ENCODE measurements around the gene IDE. TPM values are rescaled to one million over a fixed set of nuclear protein-coding genes. Genes with fewer than 3 reads are reported as not detected.
A peak's percentile ranks its signal among the peaks of the same experiment; 100 is the strongest.
"Not testable (repeated sequence)": the region's sequence is repeated elsewhere in the genome, so short reads cannot be mapped to it uniquely, and the experiment has no call there.

IDE gene
- total and polyA plus RNA-seq, 8 donors = 19.2 to 50.2 (median 23.1) TPM

DNA sequence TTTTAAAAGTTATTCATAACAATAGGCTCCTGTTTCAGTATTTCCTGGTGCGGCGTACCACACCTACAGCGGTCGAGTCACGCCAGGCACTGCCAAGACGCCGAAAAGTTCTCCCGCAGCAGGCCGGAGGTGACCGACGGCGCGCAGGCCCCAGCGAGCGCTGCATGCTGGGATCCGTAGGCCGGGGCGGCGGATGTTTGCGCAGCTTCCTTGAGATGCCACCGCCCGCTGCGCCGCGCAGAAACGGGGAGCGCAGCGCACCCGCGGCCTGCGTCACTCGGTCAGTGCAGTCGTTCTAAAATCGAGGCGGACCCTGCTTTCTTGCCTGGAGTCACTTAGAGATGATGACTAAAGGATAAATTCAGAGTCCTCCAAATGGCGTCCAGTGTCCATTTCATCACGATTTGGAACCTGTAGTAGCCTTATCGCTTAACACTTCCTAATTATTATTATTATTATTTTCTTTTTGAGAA, 17.7 kb upstream of the IDE start:
- H3K27ac ChIP-seq = peak overlapping the region; percentile 95 to 96
- TF ChIP-seq, protein P1, sequence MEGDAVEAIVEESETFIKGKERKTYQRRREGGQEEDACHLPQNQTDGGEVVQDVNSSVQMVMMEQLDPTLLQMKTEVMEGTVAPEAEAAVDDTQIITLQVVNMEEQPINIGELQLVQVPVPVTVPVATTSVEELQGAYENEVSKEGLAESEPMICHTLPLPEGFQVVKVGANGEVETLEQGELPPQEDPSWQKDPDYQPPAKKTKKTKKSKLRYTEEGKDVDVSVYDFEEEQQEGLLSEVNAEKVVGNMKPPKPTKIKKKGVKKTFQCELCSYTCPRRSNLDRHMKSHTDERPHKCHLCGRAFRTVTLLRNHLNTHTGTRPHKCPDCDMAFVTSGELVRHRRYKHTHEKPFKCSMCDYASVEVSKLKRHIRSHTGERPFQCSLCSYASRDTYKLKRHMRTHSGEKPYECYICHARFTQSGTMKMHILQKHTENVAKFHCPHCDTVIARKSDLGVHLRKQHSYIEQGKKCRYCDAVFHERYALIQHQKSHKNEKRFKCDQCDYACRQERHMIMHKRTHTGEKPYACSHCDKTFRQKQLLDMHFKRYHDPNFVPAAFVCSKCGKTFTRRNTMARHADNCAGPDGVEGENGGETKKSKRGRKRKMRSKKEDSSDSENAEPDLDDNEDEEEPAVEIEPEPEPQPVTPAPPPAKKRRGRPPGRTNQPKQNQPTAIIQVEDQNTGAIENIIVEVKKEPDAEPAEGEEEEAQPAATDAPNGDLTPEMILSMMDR (IDR thresholded peaks at IDR 0.05) = peak in 1 of 2 donors; percentile 33
- H3K27me3 ChIP-seq = no peaks in the 10 kb centered on the region
- no peaks in the 10 kb centered on the region for H3K36me3 ChIP-seq
- peak; percentile 91 for ATAC-seq
- intact Hi-C loops (cut with DNase I) = no loop called here
- peak; percentile 87 to 99 (median 94) for DNase-seq
- peaks cover 0 to 38% of the 10 kb centered on the region in 2 donors for H3K4me1 ChIP-seq
- H3K4me3 ChIP-seq = peak overlapping the region; percentile 79 to 91
- no peaks in the 10 kb centered on the region for H3K9me3 ChIP-seq

DNA sequence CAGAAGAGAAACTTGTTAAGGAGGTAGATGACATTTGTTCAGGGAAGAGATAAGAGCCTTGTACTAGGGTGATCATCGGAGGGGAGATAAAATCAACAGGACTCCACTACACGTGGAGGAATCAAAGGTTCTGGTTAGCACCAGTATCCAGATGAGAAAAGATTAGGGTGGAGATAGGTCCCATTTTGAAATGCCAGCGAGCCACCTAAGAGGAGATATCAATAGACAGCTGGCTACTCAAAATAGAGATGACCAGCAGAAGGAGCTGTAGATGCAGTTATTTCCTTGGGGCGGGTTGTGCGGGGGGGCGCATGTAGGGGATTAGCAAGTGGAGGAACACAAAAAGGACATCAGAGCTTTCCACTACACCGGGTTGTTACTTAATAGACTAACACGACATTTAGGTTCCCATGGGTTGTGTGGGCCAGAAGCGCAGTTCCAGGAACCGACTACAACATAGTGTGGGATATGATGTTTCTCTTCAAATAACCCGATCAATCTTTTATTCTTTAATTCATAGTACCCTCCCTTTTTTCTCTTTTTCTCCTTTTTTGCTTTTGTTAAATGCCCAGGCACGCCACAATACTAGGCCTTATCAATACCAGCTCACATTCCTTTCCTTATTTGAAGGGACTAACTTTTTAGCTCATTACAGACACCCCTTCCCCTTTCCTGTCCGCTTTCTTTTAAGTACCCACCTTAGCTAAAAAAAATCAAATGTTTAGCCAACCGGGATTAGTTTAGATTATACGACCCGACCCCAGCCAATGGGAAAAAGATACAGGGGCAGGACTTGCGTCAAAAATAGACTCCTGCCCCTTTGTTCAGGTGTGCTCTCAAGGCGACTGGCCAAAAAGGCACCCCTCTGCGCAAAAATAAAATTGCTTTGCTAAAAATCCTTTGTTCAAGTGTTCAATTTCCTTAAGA, 17.0 kb upstream of the IDE start:
- ATAC-seq = peak; percentile 0
- peak overlapping the region; percentile 95 to 96 for H3K27ac ChIP-seq
- peak in 1 of 4 donors; percentile 63 for DNase-seq
- no peaks in the 10 kb centered on the region for H3K36me3 ChIP-seq
- H3K9me3 ChIP-seq = no peaks in the 10 kb centered on the region
- intact Hi-C loops (cut with DNase I) = no loop called here
- peak overlapping the region; percentile 79 to 91 for H3K4me3 ChIP-seq
- TF ChIP-seq, protein P1 (IDR thresholded peaks at IDR 0.05) = no peak
- peaks cover 0 to 38% of the 10 kb centered on the region in 2 donors for H3K4me1 ChIP-seq
- no peaks in the 10 kb centered on the region for H3K27me3 ChIP-seq

DNA sequence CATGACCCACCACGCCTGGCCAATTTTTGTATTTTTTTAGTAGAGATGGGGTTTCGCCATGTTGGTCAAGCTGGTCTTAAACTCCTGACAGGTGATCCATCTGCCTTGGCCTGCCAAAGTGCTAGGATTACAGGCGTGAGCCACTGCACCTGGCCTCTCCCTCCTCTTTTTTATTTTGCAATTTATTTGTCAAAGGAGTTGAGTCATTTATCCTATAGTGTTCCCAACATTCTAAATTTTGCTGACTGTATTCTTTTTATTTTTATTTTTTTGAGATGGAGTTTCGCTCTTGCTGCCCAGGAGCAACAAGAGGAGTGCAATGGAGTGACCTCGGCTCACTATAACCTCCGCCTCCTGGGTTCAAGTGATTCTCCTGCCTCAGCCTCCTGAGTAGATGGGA, 8.5 kb upstream of the IDE start:
- H3K36me3 ChIP-seq; H3K27ac ChIP-seq; H3K27me3 ChIP-seq; H3K4me1 ChIP-seq; DNase-seq; intact Hi-C loops (cut with DNase I); H3K4me3 ChIP-seq; H3K9me3 ChIP-seq; ATAC-seq: not testable (repeated sequence)

DNA sequence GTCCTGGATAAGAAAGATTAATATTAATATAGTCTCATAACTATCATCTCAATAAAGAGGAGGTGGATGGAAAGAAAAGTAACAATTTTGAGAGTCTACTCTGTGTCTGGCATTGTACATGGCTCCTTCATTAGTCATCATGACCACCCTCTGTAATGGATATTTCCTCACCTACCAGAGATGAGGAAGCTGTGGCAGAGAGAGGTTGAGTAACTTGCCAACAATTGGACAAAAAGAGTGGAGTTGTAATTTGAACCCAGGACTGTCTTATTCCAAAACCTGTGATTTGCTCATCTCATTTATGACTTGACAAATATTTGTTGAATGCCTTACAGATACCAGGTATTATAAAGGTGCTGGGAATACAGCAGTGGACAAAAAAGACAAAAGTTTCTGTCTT, 2.1 kb upstream of the IDE start:
- no peak overlapping the region for H3K4me3 ChIP-seq
- intact Hi-C loops (cut with DNase I) = no loop called here
- no peaks in the 10 kb centered on the region for H3K9me3 ChIP-seq
- no peaks in the 10 kb centered on the region for H3K36me3 ChIP-seq
- H3K4me1 ChIP-seq = peaks cover 4 to 39% of the 10 kb centered on the region in 2 donors
- no peak for ATAC-seq
- no peak for DNase-seq
- H3K27ac ChIP-seq = peak overlapping the region in 1 of 2 donors; percentile 20
- H3K27me3 ChIP-seq = no peaks in the 10 kb centered on the region
- TF ChIP-seq, protein P1 (IDR thresholded peaks at IDR 0.05) = no peak

DNA sequence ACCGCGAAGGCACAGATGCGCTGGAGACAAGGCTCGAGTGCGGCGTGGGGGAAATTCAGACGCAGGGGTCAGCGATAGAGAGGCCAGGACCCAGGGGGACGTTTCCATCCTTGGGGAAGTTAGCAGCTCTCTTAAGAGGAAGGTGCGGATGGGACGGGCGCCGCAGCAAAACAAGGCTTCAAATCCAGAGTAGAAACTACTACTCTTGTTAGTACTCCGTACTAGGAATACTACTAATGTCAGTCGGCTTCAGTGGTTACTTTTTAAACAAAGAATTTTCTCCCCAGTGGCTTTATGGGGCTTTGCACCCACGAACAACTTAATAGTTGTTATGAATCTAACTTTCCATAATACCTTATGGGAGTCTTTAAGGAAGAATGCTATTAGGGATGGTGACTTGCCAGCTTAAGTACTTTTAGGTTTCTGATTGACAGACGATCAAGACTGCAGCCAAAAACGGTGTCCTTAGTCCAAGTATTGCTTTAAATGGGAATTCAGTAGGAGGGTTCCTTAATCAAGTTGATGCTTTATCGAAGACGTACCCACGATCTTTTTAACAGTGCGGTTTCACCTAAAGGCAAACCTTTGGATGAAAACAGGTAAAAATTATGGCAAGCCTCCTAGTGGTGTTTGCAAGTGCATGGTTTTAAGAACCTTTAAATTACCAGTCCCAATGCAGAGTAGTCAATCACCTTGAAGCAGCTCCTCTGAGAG, 812 bp upstream of the IDE start:
- H3K9me3 ChIP-seq = no peaks in the 10 kb centered on the region
- intact Hi-C loops (cut with DNase I) = loop anchor here in 1 of 2 donors (5.0 kb wide), 1 partner anchor 57 kb away; no protein-coding TSS in a partner anchor
- H3K4me1 ChIP-seq = peaks cover 4 to 39% of the 10 kb centered on the region in 2 donors
- no peaks in the 10 kb centered on the region for H3K27me3 ChIP-seq
- DNase-seq (peak in 2 of 4 donors; percentile 16 to 69), ATAC-seq (peak; percentile 4)
- H3K4me3 ChIP-seq = peak overlapping the region; percentile 91 to 92
- TF ChIP-seq, protein P1 (IDR thresholded peaks at IDR 0.05) = peak in 1 of 2 donors; percentile 77
- H3K27ac ChIP-seq = peak overlapping the region; percentile 95 to 96
- no peaks in the 10 kb centered on the region for H3K36me3 ChIP-seq

Data from left lung (tissue), 10 donors.